Stimulated activated CD4-positive, alpha-beta T cell treated with anti-CD3 and anti-CD28 coated beads, Interleukin-12 subunit alpha, Interleukin-12 subunit beta, amount 100 ng/mL, for 24 hours (primary cell): ENCODE measurements around the gene ZNF790.

Experiments
- DNase-seq, 2 experiments: peaks; one replicate each; pipeline ENCODE4 v3.0.0-alpha.2; 2020; ENCODE audit warnings: low read depth in 2 of 2

ZNF790 gene

GRCh38 chr19:36772311-36773222 lies 65.6 kb downstream of the ZNF790 start, which contains the start of gene ZNF850:
Gene ZNF850, minus strand, starts transcription at chr19:36772807. Its CDS starts 10,201 bp downstream, at chr19:36762606.
- DNase-seq = peak; percentile 86 to 92

GRCh38 chr19:36771261-36772231 lies 66.6 kb downstream of the ZNF790 start:
- DNase-seq = peak in 1 of 2 experiments; percentile 14
